K562 (cell line): Measurements from ENCODE around the gene LYRM1. TPM values are rescaled to one million over a fixed set of nuclear protein-coding genes. Genes with fewer than 3 reads are reported as not detected.
A peak's percentile ranks its signal among the peaks of the same experiment; 100 is the strongest.

Experiments
- HNRNPUL1 ChIP-seq: fragments of 200-400 bp; formaldehyde crosslinking; IDR thresholded peaks from 2 replicates; pipeline ENCODE4 v1.6.1; 2017; ENCODE audit warnings: low read length
- JUN ChIP-seq, 2 experiments: sonication (generic) in 1 of 2; formaldehyde crosslinking in 1 of 2; IDR thresholded peaks; 2 replicates each; pipeline versions ENCODE4 v1.6.1 to v1.8.0; 2012 to 2022; ENCODE audit warnings: borderline replicate concordance in 2 of 2, mild to moderate bottlenecking in 2 of 2, improper control_type of control experiment in 1 of 2, low read depth in 1 of 2, low read length in 1 of 2, missing genetic modification reagents in 1 of 2
- KHSRP ChIP-seq: fragments of 450-650 bp; IDR thresholded peaks from 2 replicates; pipeline ENCODE4 v1.6.1; 2017
- NCOA4 ChIP-seq: fragments of 450-650 bp; IDR thresholded peaks from 2 replicates; pipeline ENCODE4 v1.6.1; 2018; ENCODE audit warnings: mild to moderate bottlenecking; ENCODE audit not compliant: partially characterized antibody
- PHF8 ChIP-seq: fragments of 200-600 bp; sonication (generic); IDR thresholded peaks from 2 replicates; pipeline ENCODE4 v1.6.1; 2012; ENCODE audit warnings: mixed run types, mild to moderate bottlenecking, inconsistent platforms, low read length, moderate library complexity, borderline replicate concordance
- POLR2B ChIP-seq: fragments of 450-650 bp; IDR thresholded peaks from 2 replicates; pipeline ENCODE4 v1.6.1; 2018; ENCODE audit warnings: low read depth; ENCODE audit not compliant: partially characterized antibody
- SMAD2 ChIP-seq: fragments of 150-350 bp; IDR thresholded peaks from 2 replicates; pipeline ENCODE4 v1.6.1; 2014; ENCODE audit warnings: low read depth, mild to moderate bottlenecking, low read length
- SREBF1 ChIP-seq: fragments of 150-350 bp; IDR thresholded peaks from 2 replicates; pipeline ENCODE4 v1.6.1; 2014; ENCODE audit warnings: antibody characterized with exemption, low read depth, low read length, borderline replicate concordance
- ZBTB26 ChIP-seq: fragments of 450-650 bp; formaldehyde crosslinking; IDR thresholded peaks from 2 replicates; pipeline ENCODE4 v1.4.0; 2022; ENCODE audit warnings: missing genetic modification characterization
- ZBTB9 ChIP-seq: fragments of 450-650 bp; formaldehyde crosslinking; IDR thresholded peaks from 2 replicates; pipeline ENCODE4 v1.4.0; 2020; ENCODE audit warnings: mild to moderate bottlenecking, moderate library complexity
- ZNF282 ChIP-seq: sonication (generic); formaldehyde crosslinking; IDR thresholded peaks from 2 replicates; pipeline ENCODE4 v1.8.1; 2023; ENCODE audit warnings: missing genetic modification reagents
- ZNF830 ChIP-seq: fragments of 250-450 bp; sonication (Bioruptor Pico); IDR thresholded peaks from 2 replicates; pipeline ENCODE4 v1.5.0; 2021; ENCODE audit warnings: mild to moderate bottlenecking
- polyA plus RNA-seq, 8 experiments: library from polyadenylated mRNA; depleted of rRNA in 4 of 8; stranded (reverse) in 5 of 8; unstranded in 3 of 8; fragments of >200 nt; fragmentation: Nextera tagmentation in 2 of 8; fragmentation: Illumina TruSeq in 1 of 8; extraction: Ambion mirVana in 2 of 8; extraction: Trizol in 1 of 8; gene quantifications; 2 replicates each; pipeline versions ENCODE4 v1.2.1 to v1.2.3, GENCODE V29; 2011 to 2014; ENCODE audit warnings: inconsistent platforms in 1 of 8, missing spikeins in 1 of 8
- total RNA-seq, 7 experiments: library from RNA; depleted of rRNA in 6 of 7; stranded (reverse); fragments of >200 nt in 6 of 7; fragmentation: Illumina TruSeq in 2 of 7; extraction: Trizol in 2 of 7; gene quantifications; 2 replicates each; pipeline versions ENCODE4 v1.2.1 to v1.2.3, GENCODE V29; 2011 to 2021; ENCODE audit warnings: low replicate concordance in 1 of 7

The LYRM1 gene
- total and polyA plus RNA-seq, 9 of the 15 experiments (the other 6 are each of a cell fraction or from before 2014, with no cell fraction given), result 17.5 to 44.1 (median 32.7) TPM

GRCh38 chr16:20918486-20919239, 18.1 kb downstream of the LYRM1 start (continued):
- TF ChIP-seq ZBTB26 (CRISPR knock-in tag) (no peak), SMAD2 (no peak), ZNF282 (CRISPR knock-in tag) (no peak), ZNF830 (CRISPR knock-in tag) (no peak), PHF8 (no peak), HNRNPUL1 (no peak), ZBTB9 (CRISPR knock-in tag) (peak; percentile 48; the same call in 1 of the 2 replicates), KHSRP (no peak), POLR2B (no peak), NCOA4 (no peak), JUN (IDR thresholded peaks at IDR 0.05; ENCODE audit: borderline replicate concordance, low read depth, low read length) (peak; percentile 82), JUN (CRISPR knock-in tag; IDR thresholded peaks at IDR 0.05; ENCODE audit: borderline replicate concordance) (no peak), SREBF1 (no peak)
